HFFc6 (cell line): ENCODE results near the gene GNAO1. TPM values are rescaled to one million over a fixed set of nuclear protein-coding genes. Genes with fewer than 3 reads are reported as not detected.
A peak's percentile ranks its signal among the peaks of the same experiment; 100 is the strongest.

ENCODE experiments used
- DNase-seq: peaks from one replicate; pipeline ENCODE4 v3.0.0-alpha.2; 2018
- H3K27ac Mint-ChIP-seq: 2 replicates; pipeline ENCODE4 v1.8.0; 2020; ENCODE audit warnings: mild to moderate bottlenecking, mixed read lengths
- H3K27me3 Mint-ChIP-seq: 2 replicates; pipeline ENCODE4 v1.8.0; 2021; ENCODE audit warnings: mild to moderate bottlenecking, moderate library complexity, mixed read lengths; ENCODE audit not compliant: insufficient read depth
- H3K36me3 Mint-ChIP-seq: 2 replicates; pipeline ENCODE4 v1.8.0; 2021; ENCODE audit warnings: low read depth, mixed read lengths
- H3K4me1 Mint-ChIP-seq: 2 replicates; pipeline ENCODE4 v1.8.0; 2020; ENCODE audit warnings: low read depth, mixed read lengths
- H3K4me3 Mint-ChIP-seq: 2 replicates; pipeline ENCODE4 v1.8.0; 2020; ENCODE audit warnings: mild to moderate bottlenecking, moderate library complexity, mixed read lengths
- H3K9me3 Mint-ChIP-seq: 2 replicates; pipeline ENCODE4 v1.8.0; 2020; ENCODE audit warnings: mild to moderate bottlenecking, mixed read lengths
- CTCF ChIP-seq: fragments of 200-600 bp; sonication (generic); IDR thresholded peaks from 2 replicates; pipeline ENCODE4 v1.5.0; 2021; ENCODE audit warnings: antibody characterized with exemption, mild to moderate bottlenecking
- total RNA-seq, 6 experiments: library from RNA; stranded (reverse); fragmentation: NEBNext Ultra II Directional; extraction: Animal tissue kit (Norgen Biotek cat#: 25700); gene quantifications; 2 replicates in 1 of 6; 3 replicates in 5 of 6; pipeline ENCODE4 v1.2.3, GENCODE V29; 2021

Gene GNAO1
- total RNA-seq, 6 experiments from 2014 or later: 0.07 to 0.48 (median 0.37) TPM; not detected in 1

GRCh38 chr16:56327929-56328258, 136.6 kb downstream of the GNAO1 start:
- Mint-ChIP-seq H3K27ac (no peak overlapping the region), H3K4me3 (no peak overlapping the region), H3K36me3 (no peaks in the 10 kb centered on the region), H3K27me3 (peaks cover 32% of the 10 kb centered on the region), H3K9me3 (no peaks in the 10 kb centered on the region), H3K4me1 (peaks cover 4% of the 10 kb centered on the region; the same call in 1 of the 2 replicates)
- no peak for DNase-seq
- TF ChIP-seq CTCF: no peak

- H3K9me3 Mint-ChIP-seq: no peaks in the 10 kb centered on the region
- H3K27ac Mint-ChIP-seq: no peak overlapping the region
- no peaks in the 10 kb centered on the region for H3K36me3 Mint-ChIP-seq
- no peak overlapping the region for H3K4me3 Mint-ChIP-seq
- H3K27me3 Mint-ChIP-seq: peaks cover 31% of the 10 kb centered on the region
- peaks cover 6% of the 10 kb centered on the region; the same call in 1 of the 2 replicates for H3K4me1 Mint-ChIP-seq
- no peak for DNase-seq
- TF ChIP-seq CTCF: no peak
Measured at GRCh38 chr16:56328276-56329022, 137.2 kb downstream of the GNAO1 start.

GRCh38 chr16:56329887-56330286, 138.6 kb downstream of the GNAO1 start:
- no peak for DNase-seq
- 0 out of 2 replicates have a peak, but pooled peaks have one; percentile 11 for TF ChIP-seq CTCF
- Mint-ChIP-seq H3K27ac (no peak overlapping the region), H3K4me3 (no peak overlapping the region), H3K36me3 (no peaks in the 10 kb centered on the region), H3K4me1 (peaks cover 6% of the 10 kb centered on the region; the same call in 1 of the 2 replicates), H3K9me3 (no peaks in the 10 kb centered on the region), H3K27me3 (peaks cover 29% of the 10 kb centered on the region)

- Mint-ChIP-seq H3K27me3 (peaks cover 29% of the 10 kb centered on the region), H3K4me3 (no peak overlapping the region), H3K27ac (no peak overlapping the region), H3K4me1 (peaks cover 6% of the 10 kb centered on the region; the same call in 1 of the 2 replicates), H3K36me3 (no peaks in the 10 kb centered on the region), H3K9me3 (no peaks in the 10 kb centered on the region)
- no peak for DNase-seq
- TF ChIP-seq CTCF: no peak
Measured at GRCh38 chr16:56330476-56330875, 139.2 kb downstream of the GNAO1 start.

GRCh38 chr16:56331399-56331798, 140.1 kb downstream of the GNAO1 start:
- no peaks in the 10 kb centered on the region for H3K36me3 Mint-ChIP-seq
- H3K27ac Mint-ChIP-seq: no peak overlapping the region
- TF ChIP-seq CTCF: no peak
- DNase-seq: no peak
- H3K4me3 Mint-ChIP-seq: no peak overlapping the region
- H3K9me3 Mint-ChIP-seq: no peaks in the 10 kb centered on the region
- peaks cover 23% of the 10 kb centered on the region for H3K27me3 Mint-ChIP-seq
- H3K4me1 Mint-ChIP-seq: peaks cover 6% of the 10 kb centered on the region; the same call in 1 of the 2 replicates
